Duodenal mucosa (tissue), 2 donors: ENCODE results near the gene NCAPH2.

ENCODE experiments used
- H3K27ac ChIP-seq: one replicate; pipeline ENCODE4 v1.7.0; 2013; ENCODE audit warnings: low read depth, low read length
- H3K27me3 ChIP-seq, 2 donors: one replicate each; pipeline ENCODE4 v1.7.0; 2013; ENCODE audit warnings: low read length in 2 of 2, control low read depth in 1 of 2; ENCODE audit not compliant: insufficient read depth in 2 of 2, control insufficient read depth in 1 of 2
- H3K36me3 ChIP-seq, 2 donors: one replicate each; pipeline ENCODE4 v1.7.0; 2013; ENCODE audit warnings: low read length in 2 of 2, control low read depth in 1 of 2; ENCODE audit not compliant: insufficient read depth in 2 of 2, control insufficient read depth in 1 of 2
- H3K4me1 ChIP-seq, 2 donors: one replicate each; pipeline ENCODE4 v1.7.0; 2013; ENCODE audit warnings: low read length in 2 of 2, control low read depth in 1 of 2; ENCODE audit not compliant: insufficient read depth in 2 of 2, control insufficient read depth in 1 of 2
- H3K4me3 ChIP-seq, 2 donors: one replicate each; pipeline ENCODE4 v1.7.0; 2013; ENCODE audit warnings: low read length in 2 of 2, low read depth in 1 of 2
- H3K9ac ChIP-seq, 2 donors: one replicate each; pipeline ENCODE4 v1.7.0; 2013; ENCODE audit warnings: low read length in 2 of 2, low read depth in 1 of 2
- H3K9me3 ChIP-seq, 2 donors: one replicate each; pipeline ENCODE4 v1.7.0; 2013; ENCODE audit warnings: low read length in 2 of 2, control low read depth in 1 of 2; ENCODE audit not compliant: control insufficient read depth in 1 of 2

NCAPH2 gene

GRCh38 chr22:50474710-50475651 lies 33.0 kb upstream of the NCAPH2 start, which contains the start of gene SBF1:
Gene SBF1 (minus strand): TSS chr22:50475035. CDS start chr22:50474840, 195 bp downstream.
- Histone ChIP-seq H3K4me1 (peaks cover 41 to 46% of the 10 kb centered on the region in 2 donors), H3K27me3 (peaks cover 0 to 2% of the 10 kb centered on the region in 2 donors), H3K27ac (peak within 1 kb of the TSS; percentile 10), H3K9ac (peak within 1 kb of the TSS; percentile 77 to 87), H3K9me3 (no peaks in the 10 kb centered on the region), H3K4me3 (peak within 1 kb of the TSS; percentile 79 to 83), H3K36me3 (no peaks in the 10 kb centered on the region)

- Histone ChIP-seq H3K27me3 (peaks cover 0 to 3% of the 10 kb centered on the region in 2 donors), H3K9me3 (no peaks in the 10 kb centered on the region), H3K4me1 (peaks cover 34 to 39% of the 10 kb centered on the region in 2 donors), H3K4me3 (peak overlapping the region; percentile 69 to 77), H3K27ac (no peak overlapping the region), H3K9ac (peak overlapping the region; percentile 64 to 77), H3K36me3 (no peaks in the 10 kb centered on the region)
Measured at GRCh38 chr22:50475652-50476002, 32.4 kb upstream of the NCAPH2 start.

GRCh38 chr22:50476868-50477267 lies 31.2 kb upstream of the NCAPH2 start:
- H3K27ac ChIP-seq = no peak overlapping the region
- peaks cover 24 to 29% of the 10 kb centered on the region in 2 donors for H3K4me1 ChIP-seq
- H3K9ac ChIP-seq = no peak overlapping the region
- H3K27me3 ChIP-seq = peaks cover 0 to 4% of the 10 kb centered on the region in 2 donors
- H3K9me3 ChIP-seq = no peaks in the 10 kb centered on the region
- no peaks in the 10 kb centered on the region for H3K36me3 ChIP-seq
- H3K4me3 ChIP-seq = no peak overlapping the region

GRCh38 chr22:50477923-50478322 lies 30.1 kb upstream of the NCAPH2 start:
- Histone ChIP-seq H3K27me3 (peaks cover 2 to 9% of the 10 kb centered on the region in 2 donors), H3K9me3 (no peaks in the 10 kb centered on the region), H3K9ac (no peak overlapping the region), H3K27ac (no peak overlapping the region), H3K4me3 (no peak overlapping the region), H3K4me1 (peaks cover 17 to 29% of the 10 kb centered on the region in 2 donors), H3K36me3 (no peaks in the 10 kb centered on the region)

GRCh38 chr22:50479721-50480120 lies 28.3 kb upstream of the NCAPH2 start:
- Histone ChIP-seq H3K9ac (no peak overlapping the region), H3K4me1 (peaks cover 16 to 34% of the 10 kb centered on the region in 2 donors), H3K4me3 (no peak overlapping the region), H3K36me3 (no peaks in the 10 kb centered on the region), H3K9me3 (no peaks in the 10 kb centered on the region), H3K27ac (no peak overlapping the region), H3K27me3 (peaks cover 5 to 9% of the 10 kb centered on the region in 2 donors)

- peak overlapping the region in 1 of 2 donors; percentile 62 for H3K4me3 ChIP-seq
Measured at GRCh38 chr22:50481045-50481439, 27.0 kb upstream of the NCAPH2 start.

GRCh38 chr22:50481440-50482106 lies 26.5 kb upstream of the NCAPH2 start, which contains the start of gene ADM2:
Gene ADM2 (plus strand): TSS chr22:50481543. CDS start chr22:50481848, 305 bp downstream.
- no peaks in the 10 kb centered on the region for H3K36me3 ChIP-seq
- H3K27me3 ChIP-seq = peaks cover 5 to 9% of the 10 kb centered on the region in 2 donors
- H3K27ac ChIP-seq = peak within 1 kb of the TSS; percentile 20
- peaks cover 26 to 41% of the 10 kb centered on the region in 2 donors for H3K4me1 ChIP-seq
- H3K9ac ChIP-seq = peak within 1 kb of the TSS; percentile 54 to 57
- peak within 1 kb of the TSS; percentile 61 to 62 for H3K4me3 ChIP-seq
- no peaks in the 10 kb centered on the region for H3K9me3 ChIP-seq

More at GRCh38 chr22:50481045-50481439, 27.0 kb upstream of the NCAPH2 start:
- Histone ChIP-seq H3K27me3 (peaks cover 5 to 9% of the 10 kb centered on the region in 2 donors), H3K36me3 (no peaks in the 10 kb centered on the region), H3K9ac (no peak overlapping the region), H3K4me1 (peaks cover 26 to 41% of the 10 kb centered on the region in 2 donors), H3K9me3 (no peaks in the 10 kb centered on the region), H3K27ac (no peak overlapping the region)

GRCh38 chr22:50482107-50483074 lies 25.6 kb upstream of the NCAPH2 start:
- Histone ChIP-seq H3K4me3 (peak overlapping the region; percentile 61 to 62), H3K27ac (peak overlapping the region; percentile 20), H3K27me3 (peaks cover 5 to 9% of the 10 kb centered on the region in 2 donors)

GRCh38 chr22:50483106-50483505 lies 24.9 kb upstream of the NCAPH2 start:
- Histone ChIP-seq H3K9ac (no peak overlapping the region), H3K27ac (no peak overlapping the region), H3K4me3 (no peak overlapping the region), H3K4me1 (peaks cover 26 to 41% of the 10 kb centered on the region in 2 donors), H3K27me3 (peaks cover 5 to 9% of the 10 kb centered on the region in 2 donors), H3K9me3 (no peaks in the 10 kb centered on the region), H3K36me3 (no peaks in the 10 kb centered on the region)

More at GRCh38 chr22:50482107-50483074, 25.6 kb upstream of the NCAPH2 start:
- H3K4me1 ChIP-seq = peaks cover 26 to 41% of the 10 kb centered on the region in 2 donors
- peak overlapping the region; percentile 54 to 57 for H3K9ac ChIP-seq
- no peaks in the 10 kb centered on the region for H3K9me3 ChIP-seq
- no peaks in the 10 kb centered on the region for H3K36me3 ChIP-seq
